GM21576 (cell line): ENCODE results near the gene OPRL1.

Experiments used
- ATAC-seq: cut with Tn5 transposase; IDR thresholded peaks from one replicate; pipeline ENCODE4 v1.9.1; 2021; ENCODE audit warnings: mild to moderate bottlenecking, moderate library complexity; ENCODE audit not compliant: unreplicated experiment

The OPRL1 gene

DNA sequence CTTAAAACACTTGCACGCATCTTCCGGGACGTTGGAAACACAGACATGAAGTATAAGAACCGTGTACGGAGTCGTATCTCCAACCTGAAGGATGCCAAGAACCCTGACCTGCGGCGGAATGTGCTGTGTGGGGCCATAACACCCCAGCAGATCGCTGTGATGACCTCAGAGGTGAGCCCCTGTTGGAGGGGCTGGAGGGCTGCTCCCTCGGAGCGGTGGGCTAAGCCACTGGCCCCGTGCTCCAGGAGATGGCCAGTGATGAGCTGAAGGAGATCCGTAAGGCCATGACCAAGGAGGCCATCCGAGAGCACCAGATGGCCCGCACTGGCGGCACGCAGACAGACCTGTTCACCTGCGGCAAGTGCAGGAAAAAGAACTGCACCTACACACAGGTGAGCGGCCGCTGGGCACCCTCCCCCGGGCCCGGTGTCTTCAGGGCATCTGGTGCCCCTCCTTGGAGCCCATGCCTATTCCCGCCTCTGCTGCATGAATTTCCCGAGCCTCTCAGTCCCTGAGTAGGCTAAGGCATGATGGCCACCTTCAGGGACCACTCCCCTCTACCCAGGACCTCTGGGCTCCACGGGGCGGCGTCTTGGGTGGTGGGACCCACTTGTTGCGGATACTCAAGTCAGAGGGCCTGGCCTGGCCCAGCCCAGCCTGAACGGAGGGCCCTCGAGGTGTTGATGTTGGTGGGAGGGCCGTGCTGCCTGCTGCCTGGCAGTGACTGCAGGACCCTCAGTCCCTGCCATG, 9.5 kb upstream of the OPRL1 start:
- ATAC-seq: no peak

DNA sequence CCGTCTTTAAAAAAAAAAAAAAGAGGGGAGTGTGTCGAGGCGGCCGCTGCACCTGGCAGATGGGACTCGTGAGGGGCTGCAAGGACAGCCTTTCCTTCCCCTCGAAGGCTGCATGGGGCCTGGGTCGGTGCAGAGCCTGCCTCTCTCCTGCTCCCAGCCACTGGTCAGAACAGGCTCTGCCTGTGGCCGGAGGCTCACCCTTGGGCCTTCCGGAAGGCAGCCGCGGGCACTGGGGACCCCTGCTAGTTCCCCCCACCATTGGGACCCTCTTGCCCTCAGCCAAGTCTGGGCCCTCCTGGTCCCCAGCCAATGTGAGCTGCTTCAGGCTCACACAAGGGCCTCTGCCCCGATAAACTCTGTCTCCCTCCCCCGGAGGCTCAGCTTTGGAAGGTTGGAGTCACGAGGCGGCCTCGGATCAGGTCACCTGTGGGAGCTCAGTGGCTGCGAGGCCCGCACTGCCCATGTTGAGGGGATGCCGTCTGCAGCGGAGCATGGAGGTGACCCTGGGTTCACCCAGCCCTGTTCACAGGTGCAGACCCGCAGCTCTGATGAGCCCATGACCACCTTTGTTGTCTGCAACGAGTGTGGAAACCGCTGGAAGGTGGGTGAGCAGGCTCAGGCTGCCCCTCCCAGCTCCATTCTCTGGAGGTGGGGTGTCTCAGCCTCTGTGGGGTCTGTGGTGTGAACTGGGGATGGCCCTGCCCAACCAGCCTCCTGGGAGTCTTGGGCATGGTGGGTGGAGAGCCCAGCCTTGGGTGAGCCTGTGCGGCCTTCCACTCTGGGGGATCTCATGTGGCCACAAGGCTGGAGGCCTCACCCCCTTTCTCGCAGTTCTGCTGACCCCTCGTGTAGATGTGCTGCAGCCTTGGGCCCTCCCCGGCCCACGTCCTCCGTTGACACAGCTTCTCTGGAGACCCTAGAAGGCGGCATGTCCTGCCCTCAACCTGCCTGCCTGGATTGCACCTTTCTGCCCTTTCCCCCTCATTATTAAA, 8.2 kb upstream of the OPRL1 start:
- no peak for ATAC-seq

DNA sequence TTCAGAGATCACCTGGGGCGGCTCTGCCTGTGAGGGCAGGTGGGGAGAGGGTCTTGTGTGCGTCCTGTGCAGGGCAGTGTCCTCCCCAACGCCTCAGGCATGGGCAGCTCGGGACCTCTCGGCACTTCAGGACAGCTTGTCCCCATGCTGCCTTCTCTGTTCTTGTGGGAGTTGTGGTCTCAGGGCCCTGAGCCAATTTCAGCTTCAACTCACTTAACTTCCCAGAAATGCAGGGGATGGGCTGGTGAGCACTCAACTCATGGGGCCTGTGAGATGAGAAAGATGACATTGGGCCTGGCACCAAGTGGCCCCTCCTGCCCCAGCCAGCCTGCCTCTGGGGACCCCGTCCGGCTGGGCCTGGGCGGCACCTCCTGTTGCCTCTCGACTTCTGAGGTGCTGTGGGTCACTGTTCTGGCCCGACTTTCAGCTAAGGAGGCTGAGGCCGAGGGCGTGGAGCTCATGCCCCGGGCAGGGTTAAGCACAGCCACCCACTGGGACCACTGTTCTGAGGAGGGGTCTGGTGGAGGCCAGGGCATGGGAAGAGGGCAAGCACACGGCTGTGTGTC, 7.3 kb upstream of the OPRL1 start:
- no peak for ATAC-seq

- ATAC-seq: no peak
Observed at GRCh38 chr20:64073476-64074183, 6.3 kb upstream of the OPRL1 start.

DNA sequence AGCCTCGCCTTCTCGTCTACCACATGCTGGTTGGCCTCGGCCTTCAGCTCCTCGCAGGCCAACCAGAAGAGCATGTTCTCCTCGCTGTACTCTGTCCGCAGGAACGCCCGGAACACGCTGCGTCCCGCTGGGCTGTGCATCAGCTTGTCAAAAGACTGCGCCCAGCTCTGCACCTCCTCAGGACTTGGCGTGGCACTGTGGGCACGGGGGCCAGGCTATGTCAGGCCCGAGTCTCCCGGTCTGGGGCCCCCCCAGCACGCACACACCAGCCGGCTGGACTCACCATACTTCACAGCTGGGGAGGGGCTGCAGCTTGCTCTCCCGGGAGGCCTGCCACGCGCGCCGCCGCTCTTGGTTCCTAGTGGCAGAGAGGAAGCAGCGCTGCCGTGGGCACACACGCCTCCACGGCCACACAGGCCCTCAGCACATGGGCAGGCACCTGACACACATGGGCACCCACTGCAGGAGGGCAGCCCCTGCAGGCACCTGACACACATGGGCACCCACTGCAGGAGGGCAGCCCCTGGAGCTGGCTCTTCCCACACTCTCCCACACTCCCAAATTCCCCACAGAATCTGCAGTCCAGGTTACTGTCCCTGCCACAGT, 5.6 kb upstream of the OPRL1 start:
- ATAC-seq: no peak

DNA sequence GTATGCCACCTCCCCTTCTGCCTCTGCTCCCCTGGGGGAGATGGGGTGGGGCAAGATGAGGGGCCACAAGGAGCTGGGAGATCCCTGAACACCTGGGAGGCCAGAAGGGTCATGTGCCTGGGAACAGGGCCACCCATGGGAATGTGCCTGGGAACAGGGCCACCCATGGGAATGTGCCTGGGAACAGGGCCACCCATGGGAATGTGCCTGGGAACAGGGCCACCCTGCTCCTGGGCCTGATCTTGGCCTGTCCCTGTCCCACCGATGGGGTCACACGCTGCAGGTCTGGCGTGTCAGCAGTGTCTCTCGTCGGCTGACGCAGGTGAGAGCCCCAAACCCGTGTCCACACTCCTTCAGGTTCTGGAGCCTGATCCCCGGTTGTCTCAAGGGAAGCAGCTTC, 4.9 kb upstream of the OPRL1 start:
- no peak for ATAC-seq

DNA sequence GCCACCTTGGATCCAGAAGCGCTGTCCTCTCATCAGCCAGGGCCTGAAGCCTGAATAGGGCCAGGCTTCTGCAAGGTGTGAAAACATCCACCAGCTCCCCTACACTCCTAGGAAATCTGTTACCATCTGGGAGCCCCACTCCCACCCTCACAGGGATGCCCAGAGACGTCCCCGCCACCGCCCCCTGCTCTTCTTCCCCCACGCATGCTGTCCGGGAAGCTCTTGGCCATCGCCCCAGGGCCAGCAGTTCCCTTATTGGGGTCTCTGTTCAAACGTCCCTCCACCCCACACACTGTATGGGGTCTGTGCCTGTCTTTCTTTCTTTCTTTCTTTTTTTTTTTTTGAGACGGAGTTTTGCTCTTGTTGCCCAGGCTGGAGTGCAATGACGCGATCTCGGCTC, 4.3 kb upstream of the OPRL1 start:
- no peak for ATAC-seq

DNA sequence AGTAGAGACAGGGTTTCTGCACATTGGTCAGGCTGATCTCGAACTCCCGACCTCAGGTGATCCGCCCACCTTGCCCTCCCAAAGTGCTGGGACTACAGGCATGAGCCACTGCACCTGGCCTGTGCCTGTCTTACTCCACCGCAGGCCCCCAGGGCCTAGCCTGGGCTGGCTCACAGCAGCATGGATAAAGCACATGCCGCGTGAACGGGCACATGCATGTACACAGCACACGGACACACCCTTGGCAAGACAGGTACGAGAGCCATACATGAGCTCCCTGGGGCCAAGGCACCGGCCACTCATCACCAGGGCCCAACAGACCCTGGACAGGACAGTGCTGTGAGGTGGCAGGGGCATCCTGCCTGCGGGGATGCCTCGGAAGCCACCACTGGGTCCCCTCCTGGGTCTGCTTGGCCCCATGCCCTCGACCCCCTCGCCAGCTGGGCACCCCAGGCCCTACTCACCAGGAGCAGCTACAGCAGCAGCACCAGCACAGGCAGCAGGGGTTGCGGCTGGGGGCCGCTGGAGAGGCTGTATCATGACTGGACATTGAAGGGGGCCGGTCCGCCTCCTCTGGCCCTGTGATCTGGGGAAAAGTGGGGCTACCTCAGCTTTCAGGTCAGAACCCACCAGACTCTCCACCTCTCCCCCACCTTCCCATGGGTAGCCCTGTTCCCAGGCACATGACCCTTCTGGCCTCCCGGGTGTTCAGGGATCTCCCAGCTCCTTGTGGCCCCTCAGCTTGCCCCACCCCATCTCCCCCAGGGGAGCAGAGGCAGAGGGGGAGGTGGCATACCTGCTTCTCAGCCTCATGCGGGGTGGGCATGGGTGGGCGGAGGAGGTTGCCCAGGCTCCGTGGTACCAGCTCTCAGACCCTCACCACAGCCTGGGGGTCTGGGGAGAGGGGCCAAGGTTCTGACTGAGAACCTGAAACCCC, 3.6 kb upstream of the OPRL1 start:
- no peak for ATAC-seq

GRCh38 chr20:64077094-64077493, 2.8 kb upstream of the OPRL1 start:
- ATAC-seq: no peak

GRCh38 chr20:64077541-64077875, 2.4 kb upstream of the OPRL1 start:
- ATAC-seq: no peak

DNA sequence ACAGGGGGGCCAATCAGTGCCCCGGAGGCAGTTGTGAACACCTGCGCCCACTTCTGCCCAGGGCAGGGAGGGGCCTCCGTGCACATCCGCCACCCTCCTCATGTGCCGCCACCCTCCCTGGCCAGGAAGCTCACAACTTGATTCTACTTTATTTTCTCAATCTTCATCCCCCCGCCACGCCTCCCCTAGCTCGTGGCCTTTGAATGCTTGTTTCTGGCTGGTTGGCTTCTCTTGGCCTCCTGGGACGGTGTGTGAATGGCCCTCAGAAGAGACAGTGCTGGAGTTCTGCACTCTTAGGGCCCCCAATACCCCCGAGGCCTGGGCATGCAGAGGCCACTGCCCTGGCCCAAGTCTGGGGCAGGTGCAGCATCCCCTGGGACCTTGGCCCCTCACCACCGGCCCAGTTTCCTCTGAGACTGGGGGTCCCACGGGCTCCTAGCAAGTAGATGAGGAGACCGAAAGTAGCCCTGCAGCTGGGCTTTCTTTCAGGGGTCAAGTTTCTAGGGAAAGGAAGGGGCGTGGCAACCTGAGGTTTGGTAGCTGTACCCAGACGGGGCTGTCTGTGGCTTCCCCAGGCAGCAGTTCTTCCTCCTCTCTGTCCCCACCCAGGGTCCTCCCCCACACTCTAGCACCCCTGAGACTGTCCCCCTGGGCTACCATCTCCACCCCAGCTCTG, 1.9 kb upstream of the OPRL1 start:
- ATAC-seq: no peak

DNA sequence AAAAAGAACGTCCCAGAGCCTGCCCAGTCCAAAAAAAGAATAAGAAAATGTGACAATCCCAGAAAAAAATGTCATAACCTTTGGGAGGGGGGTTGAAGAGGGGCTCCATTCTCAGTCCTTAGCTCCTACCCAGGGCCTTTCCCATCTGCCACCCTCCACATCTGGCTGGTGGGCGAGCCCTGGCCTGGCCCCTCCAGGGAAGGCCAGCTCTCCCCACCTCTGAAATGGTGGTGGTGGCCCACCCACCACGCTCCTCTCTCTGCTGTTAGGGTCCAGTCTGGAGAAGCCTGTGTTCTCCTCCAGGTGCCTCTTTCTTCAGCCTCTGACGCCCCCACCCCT, 979 bp upstream of the OPRL1 start:
- ATAC-seq: no peak

DNA sequence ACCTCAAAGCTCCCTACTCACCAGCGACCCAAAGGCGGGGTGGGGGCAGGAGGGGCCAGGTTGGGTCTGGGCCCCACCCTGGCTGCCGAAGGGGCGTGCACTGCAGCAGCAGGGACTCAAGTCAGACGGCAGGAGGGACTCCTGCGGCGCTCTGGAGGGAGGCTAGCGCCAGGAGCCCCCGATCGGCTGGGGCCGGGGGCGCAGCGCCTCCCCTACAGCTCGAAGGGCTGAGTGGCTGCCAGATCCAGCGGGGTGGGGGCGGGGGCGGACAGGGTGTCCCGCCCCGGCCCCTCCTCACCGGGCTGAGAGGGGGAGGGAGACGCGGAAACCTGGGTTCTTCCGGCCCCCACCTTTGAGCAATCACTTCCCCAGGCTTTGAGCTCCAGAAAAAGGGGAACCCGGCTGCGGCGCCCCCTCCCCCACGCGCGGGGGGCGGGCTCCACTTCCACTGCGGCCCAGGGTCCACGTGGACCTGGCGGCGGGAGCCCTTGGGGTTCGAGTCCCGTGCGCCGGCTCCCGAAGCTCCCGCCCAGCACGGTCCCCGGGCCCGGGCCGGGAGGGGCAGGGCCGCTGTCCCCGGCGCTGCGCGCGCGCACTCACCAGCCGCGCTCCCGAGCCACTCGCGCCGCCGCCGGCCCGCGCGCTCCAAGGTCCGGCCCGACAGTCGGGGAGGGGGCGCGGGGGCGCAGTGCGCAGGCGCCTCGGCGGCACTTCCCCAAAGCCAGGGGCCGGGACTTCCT, 439 bp upstream of the OPRL1 start, which contains the start of gene RGS19:
RGS19 (minus strand) TSS at position 246 of the 740 bp plus-strand sequence. CDS start 2,632 bp downstream, outside the sequence.
- peak; percentile 27 for ATAC-seq

GRCh38 chr20:64080813-64081623, 1.1 kb downstream of the OPRL1 start:
- ATAC-seq: no peak

DNA sequence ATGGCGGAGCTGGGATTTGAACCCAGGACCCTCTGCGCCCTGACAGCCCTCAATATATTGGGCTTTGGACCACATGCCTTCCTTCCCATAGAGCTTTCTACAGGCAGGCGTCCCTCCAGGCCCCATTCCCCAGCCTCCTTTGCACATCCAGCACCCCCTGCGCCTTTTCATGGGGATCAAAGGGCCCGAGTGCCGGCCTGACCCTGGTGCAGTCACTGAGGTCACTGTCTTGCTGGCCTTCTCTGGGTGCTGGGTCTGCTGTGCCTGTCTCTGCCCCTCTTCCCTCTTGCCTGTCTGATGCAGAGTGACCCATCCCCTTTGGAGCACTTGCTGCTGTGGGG, 1.7 kb downstream of the OPRL1 start:
- no peak for ATAC-seq

GRCh38 chr20:64082126-64082731, 2.3 kb downstream of the OPRL1 start:
- ATAC-seq: no peak

GRCh38 chr20:64082820-64083377, 3.0 kb downstream of the OPRL1 start:
- no peak for ATAC-seq
